SJSA1 (cell line): ENCODE measurements around the gene TSPAN18. TPM values are rescaled to one million over a fixed set of nuclear protein-coding genes. Genes with fewer than 3 reads are reported as not detected.

Source experiments
- DNase-seq, 2 experiments: peaks; one replicate each; pipeline ENCODE4 v3.0.0-alpha.2; 2015 to 2020; ENCODE audit warnings: low spot score in 2 of 2, low read depth in 1 of 2
- H3K27ac ChIP-seq: fragments of 250-450 bp; sonication (Bioruptor Pico); 2 replicates; pipeline ENCODE4 v1.5.1; 2020; ENCODE audit warnings: mild to moderate bottlenecking, moderate library complexity
- H3K27me3 ChIP-seq: fragments of 250-450 bp; sonication (Bioruptor Pico); replicated peaks from 2 replicates; pipeline ENCODE4 v1.5.1; 2020; ENCODE audit warnings: mild to moderate bottlenecking, moderate library complexity
- H3K36me3 ChIP-seq: fragments of 250-450 bp; sonication (Bioruptor Pico); 2 replicates; pipeline ENCODE4 v1.5.1; 2020; ENCODE audit warnings: mild to moderate bottlenecking
- H3K4me1 ChIP-seq: fragments of 250-450 bp; sonication (Bioruptor Pico); replicated peaks from 2 replicates; pipeline ENCODE4 v1.6.1; 2021; ENCODE audit warnings: mild to moderate bottlenecking
- H3K4me3 ChIP-seq: fragments of 250-450 bp; sonication (Bioruptor Pico); 2 replicates; pipeline ENCODE4 v1.5.1; 2020; ENCODE audit warnings: mild to moderate bottlenecking
- H3K9me3 ChIP-seq: fragments of 250-450 bp; sonication (Bioruptor Pico); replicated peaks from 2 replicates; pipeline ENCODE4 v1.5.1; 2020; ENCODE audit warnings: mild to moderate bottlenecking
- total RNA-seq: library from RNA; depleted of rRNA; stranded (reverse); fragments of >200 nt; shearing (Covaris generic); gene quantifications from 2 replicates; pipeline ENCODE4 v1.2.3, GENCODE V29; 2014

TSPAN18 gene
- total RNA-seq, 1 experiment from 2014 or later, result 1.9 TPM

- peak overlapping the region; percentile 91 for H3K4me3 ChIP-seq
Measured at GRCh38 chr11:44949160-44950030, 222.6 kb downstream of the TSPAN18 start.

GRCh38 chr11:44950031-44950624, 223.4 kb downstream of the TSPAN18 start:
- Histone ChIP-seq H3K9me3 (no peaks in the 10 kb centered on the region; the same call in 1 of the 2 replicates), H3K27ac (peak overlapping the region; percentile 23), H3K36me3 (peaks cover 30% of the 10 kb centered on the region), H3K4me1 (peaks cover 26% of the 10 kb centered on the region), H3K4me3 (peak overlapping the region; percentile 91), H3K27me3 (no peaks in the 10 kb centered on the region)
- peak; percentile 43 to 67 for DNase-seq

More at GRCh38 chr11:44949160-44950030, 222.6 kb downstream of the TSPAN18 start:
- Histone ChIP-seq H3K27ac (peak overlapping the region; percentile 23; the same call in 1 of the 2 replicates), H3K4me1 (peaks cover 19% of the 10 kb centered on the region), H3K27me3 (no peaks in the 10 kb centered on the region), H3K9me3 (no peaks in the 10 kb centered on the region; the same call in 1 of the 2 replicates), H3K36me3 (peaks cover 35% of the 10 kb centered on the region)
- peak in 1 of 2 experiments; percentile 58 for DNase-seq

GRCh38 chr11:44950625-44951476, 224.1 kb downstream of the TSPAN18 start, which contains the start of gene TP53I11:
TP53I11 (minus strand) TSS chr11:44950883; CDS start chr11:44938335, 12,548 bp downstream.
- Histone ChIP-seq H3K4me1 (peaks cover 32% of the 10 kb centered on the region), H3K36me3 (peaks cover 23% of the 10 kb centered on the region), H3K9me3 (no peaks in the 10 kb centered on the region; the same call in 1 of the 2 replicates), H3K27me3 (no peaks in the 10 kb centered on the region), H3K4me3 (peak within 1 kb of the TSS; percentile 91), H3K27ac (peak within 1 kb of the TSS; percentile 23)
- peak; percentile 71 to 89 for DNase-seq

- DNase-seq, result no peak
- Histone ChIP-seq H3K36me3 (peaks cover 11% of the 10 kb centered on the region), H3K27me3 (no peaks in the 10 kb centered on the region), H3K4me3 (no peak overlapping the region), H3K4me1 (peaks cover 32% of the 10 kb centered on the region), H3K27ac (no peak overlapping the region), H3K9me3 (no peaks in the 10 kb centered on the region; the same call in 1 of the 2 replicates)
Measured at GRCh38 chr11:44952082-44952481, 225.3 kb downstream of the TSPAN18 start.

- Histone ChIP-seq H3K4me1 (peaks cover 32% of the 10 kb centered on the region), H3K27ac (no peak overlapping the region), H3K4me3 (no peak overlapping the region), H3K36me3 (peaks cover 8% of the 10 kb centered on the region), H3K27me3 (no peaks in the 10 kb centered on the region), H3K9me3 (no peaks in the 10 kb centered on the region; the same call in 1 of the 2 replicates)
- DNase-seq, result no peak
Measured at GRCh38 chr11:44952500-44953260, 225.9 kb downstream of the TSPAN18 start.

- Histone ChIP-seq H3K27me3 (no peaks in the 10 kb centered on the region), H3K4me3 (no peak overlapping the region), H3K27ac (no peak overlapping the region), H3K9me3 (no peaks in the 10 kb centered on the region; the same call in 1 of the 2 replicates), H3K36me3 (peaks cover 7% of the 10 kb centered on the region), H3K4me1 (peaks cover 25% of the 10 kb centered on the region)
- no peak for DNase-seq
Measured at GRCh38 chr11:44954051-44954906, 227.5 kb downstream of the TSPAN18 start.

GRCh38 chr11:44955015-44955738, 228.4 kb downstream of the TSPAN18 start:
- H3K4me3 ChIP-seq, result no peak overlapping the region
- DNase-seq, result peak; percentile 68 to 90
- peak overlapping the region; percentile 13 for H3K27ac ChIP-seq
- no peaks in the 10 kb centered on the region; the same call in 1 of the 2 replicates for H3K9me3 ChIP-seq
- peaks cover 21% of the 10 kb centered on the region for H3K4me1 ChIP-seq
- no peaks in the 10 kb centered on the region for H3K27me3 ChIP-seq
- H3K36me3 ChIP-seq, result peaks cover 5% of the 10 kb centered on the region

GRCh38 chr11:44957040-44957515, 230.3 kb downstream of the TSPAN18 start:
- H3K9me3 ChIP-seq, result no peaks in the 10 kb centered on the region
- no peak overlapping the region for H3K27ac ChIP-seq
- no peaks in the 10 kb centered on the region for H3K27me3 ChIP-seq
- H3K4me3 ChIP-seq, result no peak overlapping the region
- H3K36me3 ChIP-seq, result no peaks in the 10 kb centered on the region
- peaks cover 12% of the 10 kb centered on the region for H3K4me1 ChIP-seq
- DNase-seq, result no peak

- H3K9me3 ChIP-seq, result no peaks in the 10 kb centered on the region
- H3K27me3 ChIP-seq, result no peaks in the 10 kb centered on the region
- DNase-seq, result no peak
- H3K27ac ChIP-seq, result no peak overlapping the region
- peaks cover 12% of the 10 kb centered on the region for H3K4me1 ChIP-seq
- H3K4me3 ChIP-seq, result no peak overlapping the region
- H3K36me3 ChIP-seq, result no peaks in the 10 kb centered on the region
Measured at GRCh38 chr11:44957776-44958564, 231.2 kb downstream of the TSPAN18 start.

GRCh38 chr11:44959064-44959463, 232.3 kb downstream of the TSPAN18 start:
- Histone ChIP-seq H3K4me1 (peaks cover 12% of the 10 kb centered on the region), H3K9me3 (no peaks in the 10 kb centered on the region), H3K27me3 (no peaks in the 10 kb centered on the region), H3K27ac (no peak overlapping the region), H3K36me3 (no peaks in the 10 kb centered on the region), H3K4me3 (no peak overlapping the region)
- DNase-seq, result no peak
